ENCODE data around the gene FNDC7. TPM values are rescaled to one million over a fixed set of nuclear protein-coding genes. Genes with fewer than 3 reads are reported as not detected.

FNDC7 gene
- total RNA-seq: not detected

GRCh38 chr1:108712606-108713150 lies at the start of gene FNDC7:
FNDC7 (plus strand) TSS chr1:108712908; CDS start chr1:108712934, 26 bp downstream.

GRCh38 chr1:108691942-108692723 lies 20.6 kb upstream of the FNDC7 start, which contains the start of gene PRPF38B:
PRPF38B (plus strand) TSS chr1:108692310; CDS start chr1:108692592, 282 bp downstream.

GRCh38 chr1:108746382-108747170 lies 33.9 kb downstream of the FNDC7 start, which contains the start of gene STXBP3:
STXBP3 (plus strand) TSS chr1:108746674; CDS start chr1:108746738, 64 bp downstream.

Other genes with a start within 250 kb of the FNDC7 start
- 23.4 TPM for gene EEIG2, start 152.8 kb upstream of the FNDC7 start, total RNA-seq
- gene HENMT1, start 51.8 kb upstream of the FNDC7 start, total RNA-seq: 6.2 TPM
- 25.5 TPM for gene PRPF38B, start 20.6 kb upstream of the FNDC7 start, total RNA-seq
- 44.6 TPM for gene STXBP3, start 33.8 kb downstream of the FNDC7 start, total RNA-seq
- gene AKNAD1, start 144.2 kb downstream of the FNDC7 start, total RNA-seq: not detected
- 15.7 TPM for gene GPSM2, start 164.1 kb downstream of the FNDC7 start, total RNA-seq